PFSK-1 (cell line): ENCODE measurements around the gene SCGB1A1.

Experiments used
- FOXP2 ChIP-seq: optimal IDR thresholded peaks from 2 replicates; pipeline ENCODE3; 2011; ENCODE audit warnings: borderline replicate concordance, control low read depth, inconsistent platforms; ENCODE audit not compliant: insufficient read depth; ENCODE audit errors: extremely low read length, extremely low read depth
- POLR2AphosphoS5 ChIP-seq: IDR thresholded peaks from 2 replicates; pipeline ENCODE4 v1.6.1; 2012; ENCODE audit warnings: low read depth, mild to moderate bottlenecking, control low read depth, low read length, moderate library complexity
- SIN3A ChIP-seq: IDR thresholded peaks from 2 replicates; pipeline ENCODE4 v1.6.1; 2012; ENCODE audit warnings: mild to moderate bottlenecking, low read length, moderate library complexity, borderline replicate concordance; ENCODE audit not compliant: insufficient read depth
- TAF1 ChIP-seq: IDR thresholded peaks from 2 replicates; pipeline ENCODE4 v1.6.1; 2012; ENCODE audit warnings: low read length, control low read depth, borderline replicate concordance; ENCODE audit not compliant: insufficient read depth
- TF ChIP-seq, protein P1 (sequence below), 2 experiments: IDR thresholded peaks; 2 replicates each; pipeline versions ENCODE4 v1.6.1 to v1.8.0; 2011 to 2012; ENCODE audit warnings: low read depth in 2 of 2, low read length in 2 of 2, control low read depth in 1 of 2, inconsistent platforms in 1 of 2, mild to moderate bottlenecking in 1 of 2, moderate library complexity in 1 of 2; ENCODE audit not compliant: insufficient read depth in 1 of 2

The SCGB1A1 gene

DNA sequence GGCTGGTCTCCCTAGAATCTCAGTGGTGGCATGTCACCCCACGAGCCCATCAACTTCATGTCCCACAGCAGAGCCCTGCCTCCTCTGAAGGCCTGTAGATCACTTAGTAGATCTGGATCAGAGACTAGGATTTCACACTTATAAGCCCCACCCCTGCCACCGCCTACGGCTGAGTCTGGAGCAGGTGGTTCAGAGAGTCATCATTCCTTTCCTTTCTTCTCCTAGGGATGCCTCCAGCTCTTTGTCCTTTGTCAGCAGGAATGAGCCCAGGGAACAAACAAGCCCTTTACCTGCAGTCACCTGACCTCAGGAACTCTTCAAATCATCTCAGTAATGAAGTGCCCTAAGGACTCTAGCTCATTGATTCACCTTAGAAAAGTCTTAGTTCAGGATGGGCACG is 37.8 kb downstream of the SCGB1A1 start:
- TF ChIP-seq POLR2AphosphoS5, result no peak
- no peak for TF ChIP-seq SIN3A
- TF ChIP-seq, protein P1, sequence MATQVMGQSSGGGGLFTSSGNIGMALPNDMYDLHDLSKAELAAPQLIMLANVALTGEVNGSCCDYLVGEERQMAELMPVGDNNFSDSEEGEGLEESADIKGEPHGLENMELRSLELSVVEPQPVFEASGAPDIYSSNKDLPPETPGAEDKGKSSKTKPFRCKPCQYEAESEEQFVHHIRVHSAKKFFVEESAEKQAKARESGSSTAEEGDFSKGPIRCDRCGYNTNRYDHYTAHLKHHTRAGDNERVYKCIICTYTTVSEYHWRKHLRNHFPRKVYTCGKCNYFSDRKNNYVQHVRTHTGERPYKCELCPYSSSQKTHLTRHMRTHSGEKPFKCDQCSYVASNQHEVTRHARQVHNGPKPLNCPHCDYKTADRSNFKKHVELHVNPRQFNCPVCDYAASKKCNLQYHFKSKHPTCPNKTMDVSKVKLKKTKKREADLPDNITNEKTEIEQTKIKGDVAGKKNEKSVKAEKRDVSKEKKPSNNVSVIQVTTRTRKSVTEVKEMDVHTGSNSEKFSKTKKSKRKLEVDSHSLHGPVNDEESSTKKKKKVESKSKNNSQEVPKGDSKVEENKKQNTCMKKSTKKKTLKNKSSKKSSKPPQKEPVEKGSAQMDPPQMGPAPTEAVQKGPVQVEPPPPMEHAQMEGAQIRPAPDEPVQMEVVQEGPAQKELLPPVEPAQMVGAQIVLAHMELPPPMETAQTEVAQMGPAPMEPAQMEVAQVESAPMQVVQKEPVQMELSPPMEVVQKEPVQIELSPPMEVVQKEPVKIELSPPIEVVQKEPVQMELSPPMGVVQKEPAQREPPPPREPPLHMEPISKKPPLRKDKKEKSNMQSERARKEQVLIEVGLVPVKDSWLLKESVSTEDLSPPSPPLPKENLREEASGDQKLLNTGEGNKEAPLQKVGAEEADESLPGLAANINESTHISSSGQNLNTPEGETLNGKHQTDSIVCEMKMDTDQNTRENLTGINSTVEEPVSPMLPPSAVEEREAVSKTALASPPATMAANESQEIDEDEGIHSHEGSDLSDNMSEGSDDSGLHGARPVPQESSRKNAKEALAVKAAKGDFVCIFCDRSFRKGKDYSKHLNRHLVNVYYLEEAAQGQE (IDR thresholded peaks at IDR 0.05; ENCODE audit: insufficient read depth in 1 of 2, low read depth in 2 of 2, low read length in 2 of 2), result no peak
- TF ChIP-seq FOXP2, result no peak
- TF ChIP-seq TAF1, result no peak

DNA sequence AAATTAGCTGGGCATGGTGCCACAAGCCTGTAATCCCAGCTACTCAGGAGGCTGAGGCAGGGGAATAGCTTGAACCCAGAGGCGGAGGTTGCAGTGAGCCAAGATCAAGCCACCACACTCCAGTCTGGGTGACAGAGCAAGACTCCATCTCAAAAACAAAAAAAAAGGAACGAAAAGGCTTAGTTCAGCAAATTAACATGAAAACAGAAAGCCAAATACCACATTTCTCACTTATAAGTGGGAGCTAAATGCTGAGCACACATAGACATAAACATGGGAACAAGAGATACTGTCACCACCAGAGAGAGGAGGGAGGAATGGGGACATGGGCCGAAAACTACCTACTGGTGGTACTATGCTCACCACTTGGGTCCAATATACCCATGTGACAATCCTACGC is 38.6 kb downstream of the SCGB1A1 start:
- TF ChIP-seq FOXP2 (no peak), SIN3A (no peak), POLR2AphosphoS5 (no peak), TAF1 (no peak)
- TF ChIP-seq, protein P1 (IDR thresholded peaks at IDR 0.05; ENCODE audit: insufficient read depth in 1 of 2, low read depth in 2 of 2, low read length in 2 of 2), result no peak

DNA sequence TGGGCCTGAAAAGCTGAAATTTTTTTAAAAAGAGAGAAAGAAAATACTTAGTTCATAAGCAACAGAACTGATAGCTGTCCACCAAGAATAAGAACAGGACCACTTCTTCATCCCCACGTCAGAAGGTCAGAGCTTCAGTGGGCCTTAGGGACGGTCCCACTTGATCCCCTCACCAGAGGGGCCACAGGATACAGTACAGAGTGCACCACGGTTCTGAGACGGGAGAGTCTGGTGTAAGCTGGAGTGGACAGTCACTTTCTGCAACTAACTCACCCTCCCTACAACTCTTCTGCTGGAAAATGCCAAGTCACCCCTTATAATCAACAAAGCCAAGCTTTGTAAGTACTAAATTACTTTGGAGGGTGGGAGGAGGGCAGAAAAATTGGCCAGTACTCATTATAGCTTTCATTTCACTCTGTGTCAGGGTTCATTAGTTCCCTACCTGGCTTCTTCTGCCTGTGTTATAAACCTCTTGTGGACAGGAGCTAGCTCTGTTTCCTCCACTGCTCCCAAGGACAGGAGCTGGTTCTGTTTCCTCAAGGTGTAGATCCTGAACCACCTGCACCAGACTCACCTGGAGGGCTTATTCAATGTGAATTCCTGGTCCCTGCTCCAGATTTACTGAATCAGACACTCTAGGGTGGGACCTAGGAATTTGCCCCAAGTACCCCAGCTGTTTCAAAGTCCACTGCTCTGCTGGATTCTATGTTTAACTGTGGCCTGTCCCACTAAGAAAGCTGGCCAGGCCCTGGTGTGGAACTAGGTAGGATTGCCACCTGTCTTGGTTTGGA is 39.6 kb downstream of the SCGB1A1 start:
- TF ChIP-seq, protein P1 (IDR thresholded peaks at IDR 0.05; ENCODE audit: insufficient read depth in 1 of 2, low read depth in 2 of 2, low read length in 2 of 2), result no peak
- TF ChIP-seq SIN3A (no peak), POLR2AphosphoS5 (no peak), FOXP2 (no peak), TAF1 (no peak)

DNA sequence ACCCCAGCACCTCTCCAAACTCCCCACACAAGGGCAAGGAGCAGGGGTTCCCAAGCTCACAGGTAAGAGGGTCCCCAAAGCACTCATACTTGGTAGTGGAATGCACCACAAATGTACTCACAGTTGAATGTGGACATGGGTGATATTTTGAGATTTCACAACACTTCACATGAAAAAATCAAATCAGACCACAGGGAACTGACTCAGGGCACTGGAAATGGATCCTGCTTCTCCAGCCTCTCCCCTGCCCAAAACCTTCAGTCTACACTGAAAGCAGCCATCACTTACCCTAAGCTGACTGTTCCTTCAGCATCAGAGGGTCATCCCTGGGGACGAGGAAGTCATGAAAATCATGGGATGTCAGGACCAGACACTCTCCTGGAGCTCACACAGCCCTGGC is 40.2 kb downstream of the SCGB1A1 start:
- TF ChIP-seq, protein P1 (IDR thresholded peaks at IDR 0.05; ENCODE audit: insufficient read depth in 1 of 2, low read depth in 2 of 2, low read length in 2 of 2), result no peak
- TF ChIP-seq TAF1 (no peak), FOXP2 (no peak), SIN3A (no peak)
